Naive thymus-derived CD4-positive, alpha-beta T cell (primary cell): ENCODE results near the gene PFDN1. TPM values are rescaled to one million over a fixed set of nuclear protein-coding genes. Genes with fewer than 3 reads are reported as not detected.

Source experiments
- ATAC-seq: fragments of 150-1000 bp; cut with Tn5 transposase; 2 replicates; pipeline ENCODE4 v1.10.0; 2021; ENCODE audit warnings: mild to moderate bottlenecking, moderate library complexity
- CTCF ChIA-PET: fragments of 350-600 bp; sonication (Branson Sonifier 250); formaldehyde crosslinking; loops from one replicate; lab custom pipeline; 2021; ENCODE audit warnings: antibody characterized with exemption; lab: Charles Lee
- POLR2A ChIA-PET: fragments of 350-600 bp; sonication (Branson Sonifier 250); formaldehyde crosslinking; loops from one replicate; lab custom pipeline; 2021; ENCODE audit warnings: antibody characterized with exemption, inconsistent platforms; lab: Charles Lee
- DNase-seq, 9 donors: peaks; one replicate each; pipeline versions ENCODE4 v3.0.0 to v3.0.0-alpha.2; 2020 to 2022; ENCODE audit warnings: mixed read lengths in 1 of 9
- H3K27ac ChIP-seq: one replicate; pipeline ENCODE4 v1.7.0; 2013; ENCODE audit warnings: mild to moderate bottlenecking, low read depth, low read length, moderate library complexity
- H3K27me3 ChIP-seq, 2 donors: one replicate each; pipeline ENCODE4 v1.7.0; 2013; ENCODE audit warnings: low read length in 2 of 2, mild to moderate bottlenecking in 2 of 2, moderate library complexity in 2 of 2; ENCODE audit not compliant: control insufficient read depth in 2 of 2, insufficient read depth in 2 of 2
- H3K36me3 ChIP-seq, 3 experiments: 1 replicate in 2 of 3; 2 replicates in 1 of 3; pipeline ENCODE4 v1.7.0; 2013; ENCODE audit warnings: low read length in 3 of 3, mild to moderate bottlenecking in 3 of 3, moderate library complexity in 1 of 3; ENCODE audit not compliant: insufficient read depth in 3 of 3, control insufficient read depth in 2 of 3
- H3K4me1 ChIP-seq, 2 donors: one replicate each; pipeline ENCODE4 v1.7.0; 2013; ENCODE audit warnings: low read length in 2 of 2, mild to moderate bottlenecking in 2 of 2, moderate library complexity in 1 of 2; ENCODE audit not compliant: control insufficient read depth in 2 of 2, insufficient read depth in 2 of 2
- H3K4me3 ChIP-seq: 2 replicates; pipeline ENCODE4 v1.7.0; 2013; ENCODE audit warnings: mild to moderate bottlenecking, low read length
- H3K9me3 ChIP-seq, 3 experiments: 1 replicate in 2 of 3; 2 replicates in 1 of 3; pipeline ENCODE4 v1.7.0; 2013; ENCODE audit warnings: low read length in 3 of 3; ENCODE audit not compliant: control insufficient read depth in 2 of 3
- H3K27ac Mint-ChIP-seq, 9 donors: one replicate each; pipeline ENCODE4 v1.8.0; 2020 to 2022; ENCODE audit warnings: mixed read lengths in 9 of 9, mild to moderate bottlenecking in 8 of 9, moderate library complexity in 5 of 9, inconsistent platforms in 2 of 9
- H3K27me3 Mint-ChIP-seq, 5 donors: one replicate each; pipeline ENCODE4 v1.8.0; 2021 to 2022; ENCODE audit warnings: mixed read lengths in 5 of 5, mild to moderate bottlenecking in 1 of 5
- H3K36me3 Mint-ChIP-seq, 5 donors: one replicate each; pipeline ENCODE4 v1.8.0; 2020 to 2022; ENCODE audit warnings: mixed read lengths in 5 of 5, mild to moderate bottlenecking in 3 of 5, inconsistent platforms in 1 of 5
- H3K4me1 Mint-ChIP-seq, 7 donors: one replicate each; pipeline ENCODE4 v1.8.0; 2020 to 2022; ENCODE audit warnings: mixed read lengths in 7 of 7, mild to moderate bottlenecking in 3 of 7, inconsistent platforms in 1 of 7
- H3K4me3 Mint-ChIP-seq, 10 donors: one replicate each; pipeline ENCODE4 v1.8.0; 2020 to 2022; ENCODE audit warnings: mild to moderate bottlenecking in 10 of 10, mixed read lengths in 10 of 10, moderate library complexity in 6 of 10, inconsistent platforms in 2 of 10
- H3K9me3 Mint-ChIP-seq, 11 donors: one replicate each; pipeline ENCODE4 v1.8.0; 2020 to 2022; ENCODE audit warnings: mixed read lengths in 11 of 11, mild to moderate bottlenecking in 4 of 11, inconsistent platforms in 1 of 11, moderate library complexity in 1 of 11
- intact Hi-C, 2 donors: fragments of 100-400 bp; cut with micrococcal nuclease; formaldehyde crosslinking; loops; one replicate each; pipeline ENCODE4 v1.15.1; 2023
- polyA plus RNA-seq, 2 donors: library from polyadenylated mRNA; unstranded; fragments of 300-500 nt; fragmentation: Illumina TruSeq; gene quantifications; one replicate each; pipeline ENCODE4 v1.2.3, GENCODE V29; 2021
- total RNA-seq, 6 experiments: library from RNA in 5 of 6; stranded (reverse) in 5 of 6; gene quantifications; 1 replicate in 5 of 6; 2 replicates in 1 of 6; pipeline ENCODE4 v1.2.3 and lab custom pipeline; 2021 to 2026

The PFDN1 gene
- total and polyA plus RNA-seq, 7 experiments from 2014 or later: 24.8 to 139 (median 37.2) TPM

DNA sequence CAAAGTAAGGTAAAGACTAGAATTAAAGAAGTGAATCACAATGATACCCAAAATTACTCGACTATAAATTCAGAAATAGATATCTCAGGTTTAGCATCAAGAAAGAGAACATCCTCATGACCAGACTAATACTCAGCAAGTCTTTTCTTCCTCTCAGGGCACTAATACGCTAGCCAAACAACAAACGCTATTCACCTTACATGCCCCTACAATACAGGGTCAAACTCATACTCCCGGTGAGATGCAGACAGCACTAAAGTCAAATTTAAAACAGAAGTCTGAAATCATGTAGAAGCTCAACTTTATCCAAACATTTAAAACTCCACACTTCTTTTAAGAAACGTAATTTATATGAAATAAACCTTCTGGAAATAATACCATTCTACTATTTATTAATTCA, 5.6 kb downstream of the PFDN1 start:
- H3K27ac ChIP-seq: no peak overlapping the region
- Mint-ChIP-seq H3K4me3 (no peak overlapping the region), H3K27me3 (no peaks in the 10 kb centered on the region), H3K27ac (peak overlapping the region in 1 of 9 donors; percentile 29), H3K36me3 (peaks cover 0 to 25% (median 13%) of the 10 kb centered on the region in 5 donors), H3K4me1 (peaks cover 30 to 85% (median 75%) of the 10 kb centered on the region in 7 donors), H3K9me3 (no peaks in the 10 kb centered on the region)
- H3K9me3 ChIP-seq: no peaks in the 10 kb centered on the region
- ATAC-seq: no peak
- intact Hi-C loops: no loop called here
- H3K4me3 ChIP-seq: no peak overlapping the region
- peaks cover 7 to 23% of the 10 kb centered on the region in 2 donors for H3K4me1 ChIP-seq
- peaks cover 0 to 16% (median 0%) of the 10 kb centered on the region in 3 experiments for H3K36me3 ChIP-seq
- no peak for DNase-seq
- CTCF ChIA-PET: no interaction called here
- POLR2A ChIA-PET: interaction anchor here (0.6 kb wide), 1 partner anchor 35 kb away, joined by 3 read pairs; no protein-coding TSS in a partner anchor
- no peaks in the 10 kb centered on the region for H3K27me3 ChIP-seq

DNA sequence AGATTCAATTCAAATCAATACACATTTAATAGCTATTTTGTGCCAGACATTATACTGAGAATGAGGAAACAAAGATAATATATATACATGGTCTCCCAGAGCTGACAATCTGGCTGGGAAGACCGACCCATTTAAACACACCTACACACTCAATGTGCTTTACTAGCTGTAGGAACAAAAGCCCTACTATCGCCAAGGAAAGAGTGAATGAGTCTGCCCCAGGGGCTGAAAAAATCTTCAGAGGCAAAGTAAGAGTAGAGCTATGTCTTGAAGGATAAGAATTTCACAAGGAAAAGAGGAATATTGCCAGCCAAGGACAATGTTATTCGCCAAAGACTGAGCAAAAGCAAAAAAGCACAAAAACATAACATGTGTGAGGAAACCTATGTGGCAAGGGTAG, 6.6 kb downstream of the PFDN1 start:
- DNase-seq: no peak
- H3K36me3 Mint-ChIP-seq: peaks cover 0 to 29% (median 16%) of the 10 kb centered on the region in 5 donors
- ATAC-seq: no peak
- Histone ChIP-seq H3K27me3 (no peaks in the 10 kb centered on the region), H3K4me3 (no peak overlapping the region), H3K4me1 (peaks cover 0 to 14% of the 10 kb centered on the region in 2 donors), H3K9me3 (no peaks in the 10 kb centered on the region), H3K27ac (no peak overlapping the region), H3K36me3 (peaks cover 0 to 16% (median 0%) of the 10 kb centered on the region in 3 experiments)
- H3K4me3 Mint-ChIP-seq: no peak overlapping the region
- H3K4me1 Mint-ChIP-seq: peaks cover 30 to 82% (median 72%) of the 10 kb centered on the region in 7 donors
- H3K27me3 Mint-ChIP-seq: no peaks in the 10 kb centered on the region
- ChIA-PET POLR2A (no interaction called here), CTCF (no interaction called here)
- peak overlapping the region in 2 of 9 donors; percentile 22 to 75 for H3K27ac Mint-ChIP-seq
- no peaks in the 10 kb centered on the region for H3K9me3 Mint-ChIP-seq
- intact Hi-C loops: no loop called here

DNA sequence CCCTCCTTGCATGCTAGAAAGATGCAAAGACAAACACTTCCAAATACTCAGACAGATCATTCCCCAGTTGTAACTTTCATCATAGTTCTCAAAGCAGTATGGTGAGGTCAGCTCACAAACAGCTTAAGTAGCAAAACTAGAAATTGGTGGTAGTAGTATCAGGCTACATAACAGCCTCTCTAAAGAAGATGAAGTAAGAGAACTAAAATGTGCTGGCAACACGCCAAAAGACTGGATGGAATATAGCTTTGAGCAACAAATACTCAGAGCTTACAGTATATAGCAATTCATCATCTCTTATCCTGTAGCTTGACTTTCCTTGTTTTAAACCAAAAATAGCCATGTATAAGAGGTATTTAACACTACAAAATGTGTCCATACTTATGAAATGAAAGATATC, 7.5 kb downstream of the PFDN1 start:
- Mint-ChIP-seq H3K4me1 (peaks cover 34 to 85% (median 72%) of the 10 kb centered on the region in 7 donors), H3K4me3 (no peak overlapping the region), H3K36me3 (peaks cover 0 to 32% (median 16%) of the 10 kb centered on the region in 5 donors), H3K27ac (peak overlapping the region in 5 of 9 donors; percentile 5 to 70 (median 25)), H3K9me3 (no peaks in the 10 kb centered on the region), H3K27me3 (no peaks in the 10 kb centered on the region)
- Histone ChIP-seq H3K36me3 (peaks cover 0 to 16% (median 0%) of the 10 kb centered on the region in 3 experiments), H3K27ac (no peak overlapping the region), H3K4me1 (peaks cover 0 to 13% of the 10 kb centered on the region in 2 donors), H3K9me3 (no peaks in the 10 kb centered on the region), H3K4me3 (no peak overlapping the region), H3K27me3 (no peaks in the 10 kb centered on the region)
- ATAC-seq (no peak), DNase-seq (peak in 3 of 9 donors; percentile 8 to 20 (median 16))
- POLR2A ChIA-PET: interaction anchor here (1.6 kb wide), 1 partner anchor 51 kb away, joined by 4 read pairs; the partner anchor contains the start of gene HBEGF
- CTCF ChIA-PET: interaction anchor here (1.2 kb wide), 1 partner anchor 14 kb away, joined by 3 read pairs; no protein-coding TSS in a partner anchor
- intact Hi-C loops: no loop called here

DNA sequence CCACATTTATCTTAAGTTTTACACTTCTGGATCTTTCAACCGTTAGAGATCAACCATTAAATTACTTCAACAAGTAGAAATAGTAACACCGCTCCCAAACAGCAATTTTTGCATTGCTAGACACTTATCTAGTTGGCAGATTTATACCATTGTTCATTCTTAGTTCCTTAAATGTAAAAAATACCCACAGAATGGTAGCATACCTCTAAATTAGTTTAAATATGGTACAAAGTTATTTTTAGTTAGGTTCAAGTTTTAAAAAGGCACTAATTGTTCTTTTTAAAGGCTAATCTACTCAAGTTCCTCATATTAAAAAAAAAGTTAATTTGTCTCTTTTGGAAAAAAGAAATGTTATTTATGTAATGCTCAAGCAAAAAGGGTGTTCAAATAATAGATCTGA, 8.1 kb downstream of the PFDN1 start:
- H3K4me1 Mint-ChIP-seq: peaks cover 34 to 84% (median 72%) of the 10 kb centered on the region in 7 donors
- ChIA-PET POLR2A (interaction anchor here (1.2 to 1.6 kb wide), 2 partner anchors 8 to 51 kb away, joined by 4 to 6 read pairs; partner anchors contain the start of genes HBEGF and PFDN1), CTCF (interaction anchor here (0.6 to 1.2 kb wide), 2 partner anchors 13 to 30 kb away, joined by 3 read pairs; no protein-coding TSS in a partner anchor)
- Histone ChIP-seq H3K9me3 (no peaks in the 10 kb centered on the region), H3K36me3 (peaks cover 0 to 16% (median 0%) of the 10 kb centered on the region in 3 experiments), H3K4me3 (no peak overlapping the region), H3K4me1 (peaks cover 0 to 13% of the 10 kb centered on the region in 2 donors), H3K27ac (no peak overlapping the region), H3K27me3 (no peaks in the 10 kb centered on the region)
- peaks cover 0 to 32% (median 19%) of the 10 kb centered on the region in 5 donors for H3K36me3 Mint-ChIP-seq
- no peaks in the 10 kb centered on the region for H3K27me3 Mint-ChIP-seq
- ATAC-seq (no peak), DNase-seq (no peak)
- intact Hi-C loops: no loop called here
- H3K27ac Mint-ChIP-seq: peak overlapping the region in 3 of 9 donors; percentile 5 to 79 (median 34)
- H3K9me3 Mint-ChIP-seq: no peaks in the 10 kb centered on the region
- peak overlapping the region in 1 of 10 donors; percentile 21 for H3K4me3 Mint-ChIP-seq

DNA sequence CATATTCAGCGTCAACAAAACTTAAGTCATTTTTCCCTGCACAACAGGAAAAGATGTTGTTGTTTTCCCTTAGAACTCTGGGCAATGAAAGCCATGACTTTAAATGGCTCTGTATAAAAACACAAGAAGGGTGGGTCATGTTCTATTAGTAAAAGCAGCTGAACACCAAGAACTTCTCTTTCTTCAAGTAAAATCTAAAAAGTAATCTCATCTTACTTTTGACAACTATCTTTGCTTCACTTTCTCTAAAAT, 9.1 kb downstream of the PFDN1 start:
- Histone ChIP-seq H3K27me3 (no peaks in the 10 kb centered on the region), H3K9me3 (no peaks in the 10 kb centered on the region), H3K27ac (no peak overlapping the region), H3K36me3 (peaks cover 0 to 8% (median 0%) of the 10 kb centered on the region in 3 experiments), H3K4me3 (no peak overlapping the region), H3K4me1 (peaks cover 0 to 13% of the 10 kb centered on the region in 2 donors)
- DNase-seq (no peak), ATAC-seq (no peak)
- no peaks in the 10 kb centered on the region for H3K9me3 Mint-ChIP-seq
- peak overlapping the region in 3 of 9 donors; percentile 74 to 78 (median 77) for H3K27ac Mint-ChIP-seq
- intact Hi-C loops: loop anchor here in 1 of 2 donors (2.0 kb wide), 1 partner anchor 63 kb away; no protein-coding TSS in a partner anchor
- H3K36me3 Mint-ChIP-seq: peaks cover 0 to 35% (median 20%) of the 10 kb centered on the region in 5 donors
- peak overlapping the region in 2 of 10 donors; percentile 42 to 45 for H3K4me3 Mint-ChIP-seq
- peaks cover 40 to 86% (median 78%) of the 10 kb centered on the region in 7 donors for H3K4me1 Mint-ChIP-seq
- no peaks in the 10 kb centered on the region for H3K27me3 Mint-ChIP-seq
- CTCF ChIA-PET: interaction anchor here (0.6 kb wide), 2 partner anchors 10 to 994 kb away, joined by 5 to 7 read pairs; no protein-coding TSS in a partner anchor
- POLR2A ChIA-PET: interaction anchor here (1.2 kb wide), 1 partner anchor 9 kb away, joined by 6 read pairs; the partner anchor contains the start of gene PFDN1

DNA sequence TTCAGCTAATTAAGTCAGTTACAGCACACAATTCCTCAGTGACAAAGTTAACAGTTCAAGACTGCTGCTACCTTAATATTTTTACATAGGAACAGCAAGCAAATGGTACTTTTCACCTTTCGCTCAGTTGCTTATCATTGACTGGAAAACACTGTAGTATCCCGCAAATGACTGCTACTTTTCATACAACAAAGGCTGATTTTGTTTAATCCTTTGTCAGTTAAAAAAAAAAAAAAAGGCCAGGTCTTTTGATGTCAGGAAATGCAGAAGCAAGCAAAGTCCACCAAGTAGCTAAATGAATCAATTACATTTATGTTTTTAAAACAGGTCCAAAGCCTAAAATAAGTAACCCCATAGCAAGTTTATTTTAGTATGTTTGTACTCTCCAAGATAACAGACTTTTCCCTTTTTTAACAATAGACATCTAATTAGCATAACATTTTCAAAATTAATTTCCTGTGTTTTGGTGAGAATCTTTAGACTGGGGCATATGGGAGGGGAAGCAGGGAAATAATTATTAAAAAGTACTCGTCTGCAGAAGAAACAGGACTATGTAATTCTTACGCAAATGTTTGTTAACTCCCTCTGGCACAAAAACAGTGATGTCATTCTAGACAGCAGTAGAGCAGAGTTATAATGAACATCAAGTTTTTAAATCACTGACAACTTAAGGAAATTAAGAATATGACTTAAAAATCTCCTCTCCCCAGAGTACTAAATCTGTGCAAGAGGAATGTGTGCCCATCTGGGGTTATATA, 9.6 kb downstream of the PFDN1 start:
- peak overlapping the region in 9 of 10 donors; percentile 1 to 54 (median 35) for H3K4me3 Mint-ChIP-seq
- peaks cover 40 to 86% (median 78%) of the 10 kb centered on the region in 7 donors for H3K4me1 Mint-ChIP-seq
- peak in 5 of 9 donors; percentile 7 to 29 (median 10) for DNase-seq
- ATAC-seq: peak; percentile 20
- intact Hi-C loops: loop anchor here in 1 of 2 donors (2.0 kb wide), 1 partner anchor 64 kb away; no protein-coding TSS in a partner anchor
- ChIA-PET CTCF (interaction anchor here (0.6 to 0.9 kb wide), 6 partner anchors 9 to 1468 kb away, joined by 3 to 7 read pairs (median 4); no protein-coding TSS in a partner anchor), POLR2A (interaction anchor here (1.1 to 1.8 kb wide), 3 partner anchors 9 to 108 kb away, joined by 3 to 6 read pairs (median 5); partner anchors contain the start of genes ANKHD1 and PFDN1)
- peaks cover 0 to 3% (median 0%) of the 10 kb centered on the region in 3 experiments for H3K36me3 ChIP-seq
- H3K36me3 Mint-ChIP-seq: peaks cover 0 to 34% (median 19%) of the 10 kb centered on the region in 5 donors
- H3K9me3 Mint-ChIP-seq: no peaks in the 10 kb centered on the region
- H3K27me3 Mint-ChIP-seq: no peaks in the 10 kb centered on the region
- H3K4me3 ChIP-seq: no peak overlapping the region
- H3K27ac Mint-ChIP-seq: peak overlapping the region in 7 of 9 donors; percentile 14 to 78 (median 72)
- H3K4me1 ChIP-seq: peaks cover 0 to 13% of the 10 kb centered on the region in 2 donors
- H3K27ac ChIP-seq: no peak overlapping the region
- H3K27me3 ChIP-seq: no peaks in the 10 kb centered on the region
- no peaks in the 10 kb centered on the region for H3K9me3 ChIP-seq
